OCI-LY7 (cell line): ENCODE data around the gene ANKRD11. TPM values are rescaled to one million over a fixed set of nuclear protein-coding genes. Genes with fewer than 3 reads are reported as not detected.

ENCODE experiments used
- BruUV-seq: library from RNA; stranded (reverse); fragments of 400-500 nt; replicated peaks from 2 replicates; lab custom pipeline; 2021; lab: Mats Ljungman, UMichigan
- CTCF ChIA-PET: fragments of 300-600 bp; sonication (Branson Sonifier 250); formaldehyde crosslinking; loops from one replicate; lab custom pipeline; 2022; ENCODE audit warnings: antibody characterized with exemption; ENCODE audit not compliant: unreplicated experiment; lab: Charles Lee
- POLR2A ChIA-PET: fragments of 300-600 bp; sonication (Branson Sonifier 250); formaldehyde crosslinking; loops from one replicate; lab custom pipeline; 2022; ENCODE audit warnings: antibody characterized with exemption; lab: Charles Lee
- DNase-seq: peaks from one replicate; pipeline ENCODE4 v3.0.0-alpha.2; 2015; ENCODE audit warnings: low spot score
- H2AFZ ChIP-seq: fragments of 200-600 bp; sonication (generic), shearing (Covaris generic); 2 replicates; pipeline ENCODE4 v1.6.1; 2014; ENCODE audit warnings: mild to moderate bottlenecking, antibody characterized with exemption, low read length, moderate library complexity
- H3K27ac ChIP-seq: fragments of 200-600 bp; sonication (generic); 2 replicates; pipeline ENCODE4 v1.5.1; 2014; ENCODE audit warnings: mixed run types, low read depth, mild to moderate bottlenecking, moderate library complexity, low read length, inconsistent platforms; ENCODE audit not compliant: poor library complexity, severe bottlenecking
- H3K36me3 ChIP-seq: fragments of 200-600 bp; sonication (generic); 2 replicates; pipeline ENCODE4 v1.6.1; 2014; ENCODE audit warnings: mild to moderate bottlenecking, antibody characterized with exemption, low read length, moderate library complexity, mixed read lengths; ENCODE audit not compliant: insufficient read depth
- H3K4me1 ChIP-seq: fragments of 200-600 bp; sonication (generic); 2 replicates; pipeline ENCODE4 v1.5.1; 2014; ENCODE audit warnings: mild to moderate bottlenecking, low read length; ENCODE audit not compliant: insufficient read depth, poor library complexity, severe bottlenecking
- H3K4me2 ChIP-seq: fragments of 200-600 bp; sonication (generic); 2 replicates; pipeline ENCODE4 v1.6.1; 2014; ENCODE audit warnings: mild to moderate bottlenecking, low read length
- H3K4me3 ChIP-seq: fragments of 200-600 bp; sonication (generic); 2 replicates; pipeline ENCODE4 v1.5.1; 2014; ENCODE audit warnings: mild to moderate bottlenecking, low read depth, low read length; ENCODE audit not compliant: poor library complexity, severe bottlenecking
- H3K79me2 ChIP-seq: fragments of 200-600 bp; sonication (generic); 2 replicates; pipeline ENCODE4 v1.6.1; 2016; ENCODE audit warnings: low read depth, mild to moderate bottlenecking, low read length, moderate library complexity, mixed read lengths; ENCODE audit not compliant: insufficient read depth
- H3K9me2 ChIP-seq: fragments of 200-600 bp; sonication (generic); 2 replicates; pipeline ENCODE4 v1.6.1; 2016; ENCODE audit warnings: mild to moderate bottlenecking, low read length, mixed read lengths; ENCODE audit not compliant: insufficient read depth
- H3K9me3 ChIP-seq: fragments of 200-600 bp; sonication (generic); 2 replicates; pipeline ENCODE4 v1.6.1; 2014; ENCODE audit warnings: mild to moderate bottlenecking, mixed run types, low read length, mixed read lengths
- H4K20me1 ChIP-seq: fragments of 200-600 bp; sonication (generic); 2 replicates; pipeline ENCODE4 v1.6.1; 2014; ENCODE audit warnings: mild to moderate bottlenecking, antibody characterized with exemption, low read length, moderate library complexity, mixed read lengths; ENCODE audit not compliant: insufficient read depth
- CTCF ChIP-seq: fragments of 200-600 bp; sonication (generic); conservative IDR thresholded peaks from 2 replicates; pipeline ENCODE4 v1.5.1; 2014; ENCODE audit warnings: mild to moderate bottlenecking, antibody characterized with exemption, low read length, moderate library complexity, mixed read lengths
- EZH2phosphoT487 ChIP-seq: fragments of 200-600 bp; sonication (generic); IDR thresholded peaks from 2 replicates; pipeline ENCODE4 v1.6.1; 2018; ENCODE audit warnings: low read depth, borderline replicate concordance, mild to moderate bottlenecking, mixed run types, antibody characterized with exemption, low read length, moderate library complexity, mixed read lengths
- intact Hi-C: fragments of 100-400 bp; cut with micrococcal nuclease; formaldehyde crosslinking; loops from one replicate; pipeline ENCODE4 v1.10.0; 2022; ENCODE audit not compliant: unreplicated experiment
- total RNA-seq, 2 experiments: library from RNA; depleted of rRNA in 1 of 2; stranded (reverse); fragments of >200 nt in 1 of 2; shearing (Covaris generic) in 1 of 2; gene quantifications; 2 replicates each; pipeline ENCODE4 v1.2.3, GENCODE V29; 2014 to 2022

ANKRD11 gene
- total RNA-seq, 2 experiments from 2014 or later: 89.1 to 251 TPM

- TF ChIP-seq CTCF (no peak), EZH2phosphoT487 (no peak)
- Histone ChIP-seq H4K20me1 (peaks cover 23% of the 10 kb centered on the region), H3K27ac (no peak overlapping the region), H3K9me2 (no peaks in the 10 kb centered on the region), H3K9me3 (no peaks in the 10 kb centered on the region), H3K36me3 (peaks cover 33% of the 10 kb centered on the region), H3K79me2 (peaks cover 94% of the 10 kb centered on the region), H3K4me3 (no peak overlapping the region), H2AFZ (no peak overlapping the region), H3K4me1 (peaks cover 29% of the 10 kb centered on the region), H3K4me2 (no peak overlapping the region)
- ChIA-PET CTCF (no interaction called here), POLR2A (no interaction called here)
- intact Hi-C loops: no loop called here
- no peak for DNase-seq
- BruUV-seq: no TSS peak
These were observed 142.6 kb downstream of the ANKRD11 start for GRCh38 chr16:89347807-89348206.

- DNase-seq: no peak
- no TSS peak for BruUV-seq
- POLR2A ChIA-PET: no interaction called here
These were observed 143.5 kb downstream of the ANKRD11 start for GRCh38 chr16:89346869-89347268.

More at GRCh38 chr16:89346869-89347268, 143.5 kb downstream of the ANKRD11 start:
- Histone ChIP-seq H3K4me3 (no peak overlapping the region), H3K79me2 (peaks cover 98% of the 10 kb centered on the region), H3K9me2 (no peaks in the 10 kb centered on the region), H3K36me3 (peaks cover 33% of the 10 kb centered on the region), H3K9me3 (no peaks in the 10 kb centered on the region), H3K4me2 (no peak overlapping the region), H2AFZ (no peak overlapping the region), H3K4me1 (peaks cover 26% of the 10 kb centered on the region), H4K20me1 (peaks cover 19% of the 10 kb centered on the region), H3K27ac (no peak overlapping the region)
- TF ChIP-seq EZH2phosphoT487 (no peak), CTCF (no peak)
- intact Hi-C loops: no loop called here
- CTCF ChIA-PET: interaction anchor here (0.6 kb wide), 1 partner anchor 1435 kb away, joined by 3 read pairs; no protein-coding TSS in a partner anchor
